Measurements from ENCODE around the gene ATF6B. TPM values are rescaled to one million over a fixed set of nuclear protein-coding genes. Genes with fewer than 3 reads are reported as not detected.

Gene ATF6B
- total and polyA plus RNA-seq, 2 of the 13 experiments (the other 11 are each of a cell fraction or from before 2014, with no cell fraction given), result 18.1 to 44.0 TPM

GRCh38 chr6:32070814-32071543, 57.1 kb downstream of the ATF6B start:
- 36% methylated on average over 15 of the region's 16 CpGs for WGBS (ENCODE audit: low lambda C conversion rate)
- intact Hi-C loops (cut with micrococcal nuclease; ENCODE audit: unreplicated experiment), result no loop called here
- Histone ChIP-seq H3K4me1 (ENCODE audit: insufficient read depth, low read length) (no peaks in the 10 kb centered on the region), H3K4me3 (replicated peaks in 1 of 3; ENCODE audit: insufficient read depth in 1 of 3, low read depth in 2 of 3, low read length in 3 of 3) (no peak overlapping the region), H3K4me2 (ENCODE audit: low read depth, low read length) (no peak overlapping the region), H3K27me3 (ENCODE audit: control insufficient read depth in 1 of 2, insufficient read depth in 2 of 2, low read length in 2 of 2) (peaks cover 23 to 88% of the 10 kb centered on the region in 2 experiments), H3K79me2 (ENCODE audit: insufficient read depth, low read length) (no peaks in the 10 kb centered on the region), H3K27ac (ENCODE audit: extremely low read length, insufficient read depth, low read length) (no peak overlapping the region), H3K9ac (ENCODE audit: insufficient read depth, low read depth, low read length) (no peak overlapping the region), H2AFZ (ENCODE audit: low read length) (no peak overlapping the region), H3K36me3 (replicated peaks in 1 of 2; ENCODE audit: control insufficient read depth in 1 of 2, insufficient read depth in 2 of 2, low read length in 2 of 2) (no peaks in the 10 kb centered on the region), H4K20me1 (ENCODE audit: insufficient read depth, low read length) (0 out of 2 replicates have a peak, but pooled peaks cover 4% of the 10 kb centered on the region), H3K9me3 (ENCODE audit: low read length) (no peaks in the 10 kb centered on the region)
- ATAC-seq, result no peak
- BruUV-seq (replicated peaks), result no TSS peak
- in situ Hi-C loops (cut with HindIII; ENCODE audit: extremely low pct_ligation_motif_present, low pct_unique_long_range_greater_than_20kb), result no loop called here
- TF ChIP-seq ELF3 (CRISPR knock-in tag; IDR thresholded peaks at IDR 0.05) (no peak), MAZ (IDR thresholded peaks at IDR 0.05; ENCODE audit: borderline replicate concordance, low read depth, low read length) (no peak), MAZ (CRISPR knock-in tag; IDR thresholded peaks at IDR 0.05; ENCODE audit: low read depth) (no peak), ZNF362 (CRISPR knock-in tag; IDR thresholded peaks at IDR 0.05; ENCODE audit: borderline replicate concordance) (no peak), TRIM24 (CRISPR knock-in tag; IDR thresholded peaks at IDR 0.05) (no peak), TCF12 (IDR thresholded peaks at IDR 0.05) (no peak), TCF12 (CRISPR knock-in tag; IDR thresholded peaks at IDR 0.05) (no peak), ZFP37 (CRISPR knock-in tag; IDR thresholded peaks at IDR 0.05; ENCODE audit: borderline replicate concordance) (no peak), SMAD9 (CRISPR knock-in tag; IDR thresholded peaks at IDR 0.05) (no peak), PLSCR1 (CRISPR knock-in tag; IDR thresholded peaks at IDR 0.05; ENCODE audit: borderline replicate concordance) (no peak), KIAA2018 (CRISPR knock-in tag; IDR thresholded peaks at IDR 0.05; ENCODE audit: borderline replicate concordance) (no peak)
- TF ChIP-seq, protein P1, sequence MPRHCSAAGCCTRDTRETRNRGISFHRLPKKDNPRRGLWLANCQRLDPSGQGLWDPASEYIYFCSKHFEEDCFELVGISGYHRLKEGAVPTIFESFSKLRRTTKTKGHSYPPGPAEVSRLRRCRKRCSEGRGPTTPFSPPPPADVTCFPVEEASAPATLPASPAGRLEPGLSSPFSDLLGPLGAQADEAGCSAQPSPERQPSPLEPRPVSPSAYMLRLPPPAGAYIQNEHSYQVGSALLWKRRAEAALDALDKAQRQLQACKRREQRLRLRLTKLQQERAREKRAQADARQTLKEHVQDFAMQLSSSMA (CRISPR knock-in tag; IDR thresholded peaks at IDR 0.05), result no peak
- DNase-seq (ENCODE audit: low spot score), result no peak
- FAIRE-seq, result no peak
- CTCF ChIA-PET (ENCODE audit: low intra/inter-chr PET ratio, low total read pairs), result no interaction called here
- POLR2A ChIA-PET, result no interaction called here

Measured in HepG2 (cell line).